ENCODE results near the gene IL25. TPM values are rescaled to one million over a fixed set of nuclear protein-coding genes. Genes with fewer than 3 reads are reported as not detected.
A peak's percentile ranks its signal among the peaks of the same experiment; 100 is the strongest.

The IL25 gene
- total RNA-seq, 1 experiment from 2014 or later = not detected

DNA sequence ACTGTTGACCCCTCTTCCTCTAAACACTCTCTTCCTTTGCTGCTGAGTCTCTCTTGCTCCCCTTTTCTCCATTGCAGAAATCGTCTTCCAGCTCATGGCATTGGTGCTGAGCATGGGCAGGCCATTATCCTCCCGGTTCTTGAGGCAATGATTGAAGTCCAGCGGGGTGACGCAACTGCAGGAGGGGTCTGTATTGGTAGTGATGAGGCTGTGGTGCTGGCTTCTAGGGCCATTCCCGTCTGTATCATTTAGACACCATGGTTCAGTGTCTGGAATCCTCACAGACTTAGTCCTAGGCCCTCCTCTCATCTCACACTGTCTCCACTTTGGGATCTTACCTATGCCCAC lies 19.2 kb upstream of the IL25 start:
- no peak for DNase-seq (ENCODE audit: low read depth)

DNA sequence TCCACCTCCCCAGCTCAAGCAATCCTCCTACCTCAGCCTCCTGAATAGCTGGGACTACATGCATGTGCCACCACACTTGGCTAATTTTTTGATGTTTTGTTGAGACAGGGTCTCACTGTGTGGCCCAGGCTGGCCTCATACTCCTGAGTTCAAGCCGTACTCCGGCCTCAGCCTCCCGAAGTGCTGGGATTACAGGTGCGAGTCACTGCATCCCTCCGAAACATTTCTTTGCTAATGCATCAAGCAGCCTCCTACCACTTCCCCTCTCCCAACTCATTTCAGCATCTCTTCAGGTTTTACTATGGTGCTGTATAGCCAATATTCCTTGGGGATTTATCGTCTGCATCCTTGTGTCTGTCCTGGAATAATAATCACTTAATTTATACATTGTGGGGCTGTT lies 17.6 kb upstream of the IL25 start:
- DNase-seq (ENCODE audit: low read depth) = no peak

DNA sequence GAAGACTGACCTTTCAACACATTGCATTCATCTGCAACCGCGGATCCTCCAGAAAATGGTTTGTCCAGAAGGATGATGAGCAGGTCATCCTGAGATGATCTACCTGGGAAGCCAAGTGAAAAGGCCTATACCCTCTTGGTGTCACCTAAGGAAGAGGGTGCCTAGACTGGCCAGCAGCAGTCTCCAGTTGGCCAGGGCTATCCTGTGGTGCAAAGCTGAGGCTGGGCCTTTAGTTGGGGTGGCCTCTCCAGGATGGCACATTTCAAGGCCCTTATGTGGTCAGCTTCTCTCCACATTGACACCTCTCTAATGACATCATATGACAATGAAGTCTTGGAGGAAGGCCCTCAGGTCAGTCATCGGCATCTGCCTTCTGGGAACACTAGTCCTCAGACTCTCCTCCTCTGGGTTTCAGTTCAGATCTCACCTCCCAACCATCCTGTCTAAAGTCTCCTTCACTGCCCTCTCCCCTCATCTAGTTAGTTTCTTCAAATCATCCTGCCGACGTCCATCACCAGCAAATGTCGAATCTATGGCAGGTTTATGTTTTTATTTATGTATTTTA lies 16.7 kb upstream of the IL25 start:
- no peak for DNase-seq (ENCODE audit: low read depth)

DNA sequence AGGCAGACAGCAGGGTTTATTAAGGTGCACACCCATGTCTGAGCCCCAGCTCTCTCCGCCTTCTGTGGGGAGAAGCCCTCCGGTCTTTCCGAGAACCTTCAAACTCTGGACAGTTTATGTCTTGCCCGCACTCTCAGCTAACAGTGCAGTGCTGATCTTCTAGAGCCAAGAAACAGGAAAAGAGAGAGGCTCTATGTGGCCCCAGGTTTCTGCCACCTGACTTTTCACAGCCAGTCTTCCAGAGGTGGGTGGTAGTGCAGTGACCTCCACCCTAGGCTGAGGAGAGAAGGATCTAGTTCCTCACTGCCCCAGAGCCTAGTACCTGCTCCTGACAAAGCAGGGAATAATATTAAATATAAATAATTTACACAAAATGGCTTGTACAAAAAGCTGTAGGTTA lies 15.9 kb upstream of the IL25 start:
- no peak for DNase-seq (ENCODE audit: low read depth)

DNA sequence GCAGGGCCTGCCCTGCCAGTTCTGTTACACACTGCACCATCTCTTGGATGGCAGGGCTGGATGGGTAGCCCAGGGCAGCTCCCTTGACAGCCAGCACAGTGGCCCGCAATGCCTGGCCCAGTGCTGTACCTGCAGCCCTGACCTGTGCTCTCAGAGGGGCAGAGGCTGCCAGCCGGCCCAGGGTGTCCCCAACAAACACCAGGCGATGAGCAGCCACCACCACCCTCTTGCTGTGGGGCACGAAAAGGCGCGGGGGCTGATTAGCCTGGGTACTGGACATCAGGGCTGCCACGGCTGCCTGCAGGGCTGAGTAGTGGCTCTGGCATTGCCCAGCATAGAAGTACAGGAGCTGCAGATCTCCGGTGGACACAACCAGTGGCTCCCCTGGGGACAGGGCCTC lies 15.3 kb upstream of the IL25 start:
- no peak for DNase-seq (ENCODE audit: low read depth)

DNA sequence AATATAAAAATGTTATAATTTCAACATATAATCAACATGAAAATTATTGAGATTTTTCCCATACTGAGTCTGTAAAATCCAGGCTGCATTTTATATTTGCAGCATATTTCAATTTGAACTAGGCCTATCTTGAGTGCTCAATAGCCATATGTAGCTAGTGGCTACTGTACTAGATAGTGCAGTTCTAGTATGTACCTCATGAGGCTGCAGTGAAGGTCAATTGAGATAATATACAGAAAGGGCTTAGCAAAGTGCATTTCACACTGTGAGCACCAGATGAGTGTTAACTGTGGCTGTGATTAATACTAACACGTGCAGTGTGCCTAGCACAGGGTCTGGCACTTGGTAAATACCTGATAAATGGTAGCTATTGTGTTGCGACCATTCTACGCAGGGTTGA lies 14.6 kb upstream of the IL25 start:
- DNase-seq (ENCODE audit: low read depth) = no peak

DNA sequence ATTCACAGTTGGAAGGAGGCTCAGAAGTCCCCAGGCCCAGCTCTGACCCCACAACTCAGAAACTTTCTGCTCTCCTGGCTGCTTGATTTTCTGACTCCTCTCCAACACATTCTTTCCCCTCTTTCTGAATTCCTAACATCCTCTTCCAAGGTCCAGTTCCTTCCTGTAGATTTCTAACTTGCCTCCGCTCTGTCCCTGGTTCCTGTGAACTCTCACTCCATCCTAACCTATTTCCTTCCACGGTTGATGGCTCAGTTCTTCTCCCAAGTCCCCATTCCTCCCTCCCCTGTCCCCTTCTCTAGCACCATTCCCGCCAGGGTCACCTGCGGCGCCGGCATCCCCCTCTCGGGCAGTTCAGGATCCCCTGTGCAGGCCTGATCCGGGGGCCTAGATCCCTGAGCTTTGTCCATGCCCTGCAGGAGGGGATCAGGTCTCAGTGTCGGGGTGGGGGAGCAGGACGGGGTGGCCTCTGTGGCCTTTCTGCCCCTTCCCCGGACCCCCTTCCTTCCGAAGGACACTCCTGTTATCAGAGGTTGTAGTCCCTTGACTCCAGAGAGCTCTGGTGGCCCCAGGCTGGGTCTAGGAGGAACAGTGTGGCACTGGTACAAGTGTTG lies 13.9 kb upstream of the IL25 start:
- DNase-seq (ENCODE audit: low read depth) = no peak

DNA sequence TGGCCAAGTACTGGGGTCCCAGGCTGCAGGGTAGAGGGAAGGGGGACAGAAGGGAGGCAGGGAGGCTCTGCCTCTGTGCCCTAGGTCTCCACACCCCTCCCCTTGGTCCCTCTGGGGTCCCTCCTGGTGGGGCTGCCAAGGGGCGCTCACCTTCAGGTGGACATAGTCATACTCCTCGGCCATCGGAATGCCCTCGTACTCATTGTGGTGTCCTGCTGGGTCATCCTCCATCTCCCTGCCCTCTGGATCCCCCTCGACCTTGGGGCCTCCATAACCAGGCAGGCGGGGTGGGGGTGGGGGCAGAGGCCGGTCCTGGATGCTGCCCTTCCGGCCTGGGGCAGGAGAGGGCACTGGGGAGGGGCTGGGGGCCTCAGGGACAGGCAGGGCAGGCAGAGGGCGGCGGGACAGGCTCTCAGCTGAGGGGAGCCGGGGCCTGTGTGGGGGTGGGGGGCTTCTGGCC lies 13.4 kb upstream of the IL25 start:
- no peak for DNase-seq (ENCODE audit: low read depth)

DNA sequence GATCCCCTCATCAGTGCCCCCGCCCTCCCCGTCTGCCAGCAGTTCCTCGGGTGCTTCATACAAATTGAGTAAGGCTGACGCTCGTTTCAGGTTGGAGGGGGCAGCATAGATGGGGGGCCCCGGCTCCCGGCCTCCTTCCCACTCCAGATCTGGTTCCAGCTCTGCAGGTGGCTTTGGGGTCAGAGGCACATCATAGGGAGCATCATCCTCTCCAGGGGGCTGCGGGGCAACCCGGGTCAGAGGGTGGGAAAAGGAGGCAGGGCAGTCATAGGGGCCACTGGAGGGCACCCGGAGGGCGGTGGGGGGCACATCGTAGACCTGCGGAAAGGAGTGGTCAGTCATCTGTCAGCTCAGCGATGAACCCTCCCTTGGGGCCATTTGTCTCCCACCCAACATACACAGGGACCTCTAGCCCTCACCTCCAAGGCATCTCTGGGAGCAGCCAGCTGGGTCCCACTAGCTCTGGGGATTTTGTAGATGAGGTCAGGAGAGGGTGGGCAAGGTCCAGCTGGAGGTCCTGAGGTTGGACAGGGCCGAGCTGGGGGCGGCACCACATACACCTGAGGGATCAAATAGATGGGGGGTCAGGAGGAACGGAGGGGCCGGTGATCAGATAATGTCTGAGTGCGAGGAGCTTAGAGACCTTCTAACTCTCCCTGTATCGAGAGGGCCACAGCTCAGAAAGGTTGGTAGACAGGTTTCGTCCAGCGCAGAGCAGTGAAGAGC lies 12.7 kb upstream of the IL25 start:
- DNase-seq (ENCODE audit: low read depth) = no peak

DNA sequence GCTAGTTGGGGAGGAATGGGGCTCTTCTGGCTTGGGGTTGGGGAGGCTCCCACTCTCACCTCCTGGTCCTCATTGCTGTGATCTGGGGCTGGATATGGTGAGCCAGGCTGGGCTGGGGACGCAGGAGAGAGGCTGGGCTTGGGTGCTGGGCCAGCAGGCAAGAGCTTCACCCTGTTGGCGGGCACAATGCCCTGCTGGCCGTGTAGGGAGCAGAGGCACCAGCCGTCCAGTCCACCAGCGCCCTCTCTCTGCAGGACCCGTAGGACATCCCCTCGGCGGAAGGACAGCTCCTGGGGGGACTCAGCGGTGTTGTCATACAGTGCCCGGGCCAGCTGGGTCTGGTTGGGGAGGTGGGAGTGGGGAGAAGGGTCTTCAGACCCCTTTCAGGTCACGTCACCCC lies 12.1 kb upstream of the IL25 start:
- no peak for DNase-seq (ENCODE audit: low read depth)

DNA sequence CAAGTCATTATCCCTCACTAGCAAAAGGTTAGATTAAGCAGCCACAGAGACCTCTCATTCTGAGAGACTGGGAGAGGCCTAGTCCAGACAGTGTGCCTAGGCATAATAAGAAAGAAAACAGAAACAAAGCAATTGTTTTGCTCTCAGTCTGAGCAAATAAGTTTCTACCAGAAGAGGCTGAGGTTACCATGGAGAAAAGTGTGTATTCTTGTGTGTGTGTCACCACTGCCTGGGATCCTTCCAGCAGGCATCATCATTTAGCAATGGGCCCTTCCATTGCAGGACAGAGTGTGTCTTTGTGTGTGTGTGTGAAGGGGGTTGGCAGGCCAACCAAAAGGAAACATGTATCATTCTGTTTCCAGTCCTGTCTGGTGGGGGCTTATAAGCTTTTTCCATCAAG lies 11.3 kb upstream of the IL25 start:
- peak; percentile 12 for DNase-seq (ENCODE audit: low read depth)

DNA sequence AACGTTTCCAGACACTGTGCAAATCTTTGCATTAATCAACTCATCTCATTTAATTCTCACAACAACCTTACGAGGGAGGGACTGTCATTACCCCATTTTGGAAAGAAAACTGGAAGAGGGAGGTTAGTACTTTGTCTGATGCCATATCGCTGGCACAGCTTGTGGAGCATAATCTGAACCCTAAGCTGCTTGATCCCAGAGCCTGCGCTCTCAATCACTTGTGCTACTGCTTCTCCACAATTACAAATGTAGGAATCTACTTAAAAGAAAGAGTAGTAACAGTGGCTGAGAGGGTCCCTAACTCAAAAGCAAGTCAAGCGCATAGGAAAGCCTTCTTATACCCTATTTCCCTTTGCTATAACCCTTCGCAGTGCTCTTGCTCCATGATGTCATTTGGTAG lies 10.8 kb upstream of the IL25 start:
- no peak for DNase-seq (ENCODE audit: low read depth)

DNA sequence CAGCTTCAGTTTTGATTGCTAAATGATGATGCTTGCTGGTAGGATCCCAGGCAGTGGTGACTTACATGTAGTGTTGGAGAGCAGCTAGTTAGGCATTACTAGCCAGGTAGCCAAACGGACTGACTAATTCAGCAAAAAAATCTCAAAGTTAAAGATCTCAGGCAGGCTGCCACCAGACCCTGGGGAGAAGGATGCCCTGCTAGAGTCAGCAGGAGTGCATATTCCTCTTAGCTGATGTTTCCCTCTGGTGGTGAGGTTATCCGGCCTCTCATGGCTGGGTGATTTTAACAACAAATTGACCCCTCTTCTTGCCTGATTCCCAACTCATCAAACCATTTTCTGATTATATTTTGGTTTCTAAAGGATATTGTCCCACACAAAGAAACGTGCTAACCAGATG lies 10.4 kb upstream of the IL25 start:
- no peak for DNase-seq (ENCODE audit: low read depth)

DNA sequence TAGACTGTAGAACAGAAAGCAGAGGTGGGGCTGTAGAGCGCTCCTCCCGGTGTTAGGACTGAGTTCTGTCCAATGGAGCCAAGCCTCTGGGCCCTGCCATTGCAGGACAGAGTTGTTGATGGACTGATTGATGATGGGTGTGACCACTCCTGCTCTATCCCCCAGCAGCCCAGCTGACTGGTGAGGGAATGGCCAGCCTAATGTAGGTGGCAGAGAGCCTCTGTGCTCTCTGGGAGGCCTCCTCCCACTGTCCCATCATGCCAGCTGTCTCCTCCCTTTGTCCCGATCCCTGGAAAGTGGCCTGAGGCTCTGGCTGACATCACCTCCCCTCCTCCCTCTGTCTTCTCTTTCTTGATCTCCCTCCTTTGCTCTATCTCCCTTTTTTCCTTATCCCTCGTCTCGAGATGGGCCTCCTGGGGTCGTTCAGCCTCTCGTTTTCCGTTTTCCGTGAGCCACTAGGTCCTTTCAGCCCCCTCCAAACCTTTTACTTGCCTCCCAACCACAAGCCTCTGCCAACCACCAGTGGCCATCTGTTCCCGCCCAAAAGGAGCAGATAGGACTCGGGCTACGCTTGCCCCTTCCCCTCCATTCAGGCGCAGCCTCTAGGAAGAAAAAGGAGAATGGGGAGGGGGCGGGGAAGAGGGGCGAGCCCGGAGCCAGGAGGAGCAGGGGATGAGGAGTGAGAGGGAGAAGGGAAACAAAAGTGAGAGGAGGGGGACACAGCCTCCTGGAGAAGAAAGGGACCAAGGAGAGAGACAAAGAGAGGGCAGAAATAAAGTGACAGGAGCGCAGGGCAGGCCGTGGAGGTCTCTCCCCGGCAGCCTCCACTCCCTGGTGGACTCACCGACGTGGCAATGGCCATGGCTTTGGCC lies 8.2 kb upstream of the IL25 start:
- DNase-seq (ENCODE audit: low read depth) = no peak

DNA sequence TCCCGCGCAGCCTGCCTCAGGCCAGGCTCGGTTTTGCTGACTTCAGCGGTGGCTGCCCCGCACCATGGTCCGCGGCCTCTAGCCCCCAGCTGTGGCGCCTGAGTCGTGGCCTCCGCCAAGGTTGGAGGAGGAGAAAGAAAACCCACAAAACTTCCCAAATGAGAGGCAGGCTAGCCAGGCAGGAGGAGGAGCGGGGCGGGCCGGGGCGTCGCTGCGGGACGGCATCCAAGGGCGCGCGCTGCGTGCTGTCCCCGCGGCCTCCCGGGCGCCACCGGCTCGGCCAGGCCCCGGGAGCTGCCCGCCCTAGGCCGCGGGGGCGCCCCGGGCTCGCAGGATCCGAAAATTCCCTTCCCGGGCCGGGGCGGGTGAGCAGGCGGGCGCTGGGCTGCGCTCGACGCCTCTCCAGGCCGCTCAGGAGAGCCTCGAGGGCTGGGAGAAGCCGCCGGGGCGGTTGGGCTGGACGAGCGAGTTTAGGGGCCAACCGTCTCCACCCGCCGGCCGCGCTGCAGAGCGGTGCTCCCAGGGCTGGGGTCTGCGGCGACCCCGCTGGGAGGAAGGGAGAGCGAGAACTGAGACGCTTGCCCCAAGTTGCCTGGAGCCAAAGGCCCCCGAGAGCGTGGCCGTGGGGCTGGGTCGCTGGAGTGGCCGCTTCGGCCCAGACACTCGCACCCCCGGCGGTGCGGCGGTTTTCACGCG lies 7.4 kb upstream of the IL25 start, which contains the start of gene EFS:
TSS of gene EFS (minus strand) at position 137 of the 696 bp plus-strand sequence. CDS start 147 bp downstream, outside the sequence.
- no peak for DNase-seq (ENCODE audit: low read depth)

DNA sequence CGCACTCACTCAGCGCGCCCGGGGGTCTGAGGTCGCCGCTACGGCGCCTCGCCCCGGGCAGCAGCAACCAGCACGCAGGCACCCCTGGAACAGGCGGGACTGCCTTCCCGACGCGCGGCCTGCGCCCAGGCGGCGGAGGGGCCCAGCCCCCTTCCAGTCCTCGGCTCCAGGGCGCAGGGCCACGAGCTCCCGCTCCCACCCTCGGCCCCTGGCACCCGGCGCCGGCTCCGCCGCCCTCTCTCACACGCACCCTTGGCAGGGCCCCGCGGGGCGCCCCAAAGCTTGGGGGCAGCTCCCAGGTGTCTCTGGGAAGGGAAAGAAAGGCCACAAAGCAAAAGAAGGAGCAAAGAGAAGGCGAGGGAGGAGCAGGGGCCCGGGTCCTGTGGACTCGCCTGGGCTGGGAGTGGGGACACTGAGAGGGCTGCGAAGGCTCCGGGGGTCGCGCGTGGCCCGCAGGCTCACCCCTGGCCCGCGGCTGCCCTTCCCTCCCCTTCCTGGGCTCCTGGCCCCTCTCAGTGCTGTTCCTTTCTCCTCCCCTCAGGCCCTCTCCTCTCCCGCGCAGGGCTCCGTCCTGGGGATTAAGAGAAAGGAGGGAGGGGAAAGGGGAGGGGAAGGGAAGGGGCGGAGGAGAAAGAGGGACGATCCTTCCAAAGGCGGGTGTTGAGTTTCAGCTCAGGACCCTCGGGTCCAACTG lies 6.7 kb upstream of the IL25 start:
- no peak for DNase-seq (ENCODE audit: low read depth)

DNA sequence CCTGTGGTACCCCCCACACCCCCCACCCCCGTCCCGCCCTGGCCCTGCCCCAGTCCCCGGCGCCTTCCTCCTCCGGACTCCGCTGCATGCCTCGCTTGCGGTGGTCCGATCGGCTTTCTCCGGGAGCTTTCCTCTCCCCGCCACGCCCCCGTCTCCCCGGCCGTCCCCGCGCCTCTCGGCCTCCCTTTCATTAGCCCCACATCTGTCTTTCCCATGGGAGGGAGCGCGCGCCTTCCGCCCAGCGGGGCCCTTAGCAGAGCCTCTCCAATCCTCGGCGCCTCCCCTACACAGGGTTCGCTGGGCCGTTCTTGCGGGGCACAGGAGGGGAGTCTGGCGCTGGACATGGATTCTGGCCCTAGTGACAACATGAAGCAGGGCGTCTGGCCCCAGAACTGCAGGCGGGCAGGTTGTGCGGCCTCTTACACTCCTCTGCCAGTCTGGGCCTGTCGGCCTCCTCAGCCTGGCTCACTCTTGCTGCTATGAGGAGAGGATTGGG lies 6.1 kb upstream of the IL25 start:
- no peak for DNase-seq (ENCODE audit: low read depth)

DNA sequence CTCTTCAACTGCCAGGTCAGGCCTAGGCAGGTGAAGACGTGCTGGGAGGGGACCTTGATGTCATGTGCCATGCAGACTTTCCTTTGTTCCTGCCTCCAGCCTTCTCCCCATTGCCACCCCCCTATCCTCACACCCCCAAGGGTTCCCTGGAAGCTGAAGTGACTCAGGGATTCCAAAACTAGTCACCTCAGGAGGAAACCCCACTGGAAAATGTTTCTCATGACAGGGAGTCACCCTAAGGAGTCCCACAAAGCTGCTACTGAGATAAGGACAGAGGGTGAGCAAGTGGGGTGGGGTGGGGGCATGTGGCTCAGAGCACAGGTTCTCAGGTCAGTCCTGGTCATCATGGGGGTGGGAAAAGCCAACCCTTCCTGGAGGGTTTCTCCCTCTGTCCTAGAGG lies 2.4 kb upstream of the IL25 start:
- no peak for DNase-seq (ENCODE audit: low read depth)

DNA sequence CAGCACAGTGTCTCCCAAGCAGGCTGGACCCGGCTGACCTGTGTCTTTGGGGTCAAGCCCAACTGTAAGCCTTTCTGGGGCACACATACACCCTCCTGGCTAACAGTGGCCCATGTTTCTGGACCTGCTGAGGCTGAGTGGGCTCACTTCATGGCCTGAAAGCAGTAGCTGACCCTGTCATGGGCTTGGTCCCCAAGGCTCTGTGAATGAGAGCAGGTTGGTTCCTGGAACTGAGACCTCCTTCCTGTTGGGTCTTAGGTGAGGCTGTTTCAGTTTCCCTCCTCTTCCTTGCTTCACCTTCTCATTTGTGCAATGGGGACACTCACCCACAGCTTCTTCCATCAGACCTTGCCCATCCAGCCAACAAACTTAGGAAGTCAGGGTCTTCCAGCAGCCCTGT lies 744 bp upstream of the IL25 start:
- DNase-seq (ENCODE audit: low read depth) = no peak

DNA sequence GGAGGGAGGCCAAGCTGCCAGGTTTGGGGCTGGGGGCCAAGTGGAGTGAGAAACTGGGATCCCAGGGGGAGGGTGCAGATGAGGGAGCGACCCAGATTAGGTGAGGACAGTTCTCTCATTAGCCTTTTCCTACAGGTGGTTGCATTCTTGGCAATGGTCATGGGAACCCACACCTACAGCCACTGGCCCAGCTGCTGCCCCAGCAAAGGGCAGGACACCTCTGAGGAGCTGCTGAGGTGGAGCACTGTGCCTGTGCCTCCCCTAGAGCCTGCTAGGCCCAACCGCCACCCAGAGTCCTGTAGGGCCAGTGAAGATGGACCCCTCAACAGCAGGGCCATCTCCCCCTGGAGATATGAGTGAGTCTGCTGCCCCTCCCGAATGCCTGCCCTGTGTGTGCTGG lies 432 bp downstream of the IL25 start:
- DNase-seq (ENCODE audit: low read depth) = no peak
